H1 (cell line): Measurements from ENCODE around the gene OS9. TPM values are rescaled to one million over a fixed set of nuclear protein-coding genes. Genes with fewer than 3 reads are reported as not detected.

Experiments used
- CTCF ChIA-PET: fragments of 300-600 bp; sonication (Branson Sonifier 250); formaldehyde crosslinking; loops from one replicate; lab custom pipeline; 2021; ENCODE audit not compliant: partially characterized antibody; lab: Charles Lee
- POLR2A ChIA-PET: fragments of 300-600 bp; sonication (Branson Sonifier 250); formaldehyde crosslinking; loops from one replicate; lab custom pipeline; 2021; ENCODE audit warnings: inconsistent platforms; ENCODE audit not compliant: partially characterized antibody; lab: Charles Lee
- DNase-seq, 2 experiments: peaks; one replicate each; pipeline versions ENCODE4 v3.0.0 to v3.0.0-alpha.2; 2010 to 2022; ENCODE audit warnings: low spot score in 2 of 2, low read depth in 1 of 2, mixed read lengths in 1 of 2
- FAIRE-seq: peaks from 2 replicates; lab custom pipeline; 2011; peaks lifted over from hg19 to GRCh38; lab: Jason Lieb, UNC
- H2AFZ ChIP-seq: 2 replicates; pipeline ENCODE4 v1.8.1; 2012; ENCODE audit warnings: low read length, inconsistent platforms
- H2AK5ac ChIP-seq: 2 replicates; pipeline ENCODE4 v1.6.1; 2013; ENCODE audit warnings: low read depth, low read length
- H2BK120ac ChIP-seq: replicated peaks from 2 replicates; pipeline ENCODE3; 2013; ENCODE audit warnings: low read depth, low read length, inconsistent platforms
- H2BK12ac ChIP-seq: 2 replicates; pipeline ENCODE4 v1.6.1; 2013; ENCODE audit warnings: low read depth, low read length
- H2BK15ac ChIP-seq: 2 replicates; pipeline ENCODE4 v1.6.1; 2013; ENCODE audit warnings: low read length
- H2BK20ac ChIP-seq: 2 replicates; pipeline ENCODE4 v1.6.1; 2013; ENCODE audit warnings: low read length
- H2BK5ac ChIP-seq: 2 replicates; pipeline ENCODE4 v1.6.1; 2013; ENCODE audit warnings: low read depth, low read length
- H3K14ac ChIP-seq: 2 replicates; pipeline ENCODE4 v1.6.1; 2013; ENCODE audit warnings: inconsistent platforms; ENCODE audit not compliant: insufficient read length
- H3K18ac ChIP-seq: 2 replicates; pipeline ENCODE4 v1.6.1; 2013; ENCODE audit warnings: low read length; ENCODE audit errors: extremely low read depth
- H3K23ac ChIP-seq: 2 replicates; pipeline ENCODE4 v1.6.1; 2013; ENCODE audit warnings: inconsistent platforms; ENCODE audit not compliant: insufficient read length
- H3K23me2 ChIP-seq: 2 replicates; pipeline ENCODE4 v1.6.1; 2013; ENCODE audit warnings: low read depth, low read length
- H3K27ac ChIP-seq: 2 replicates; pipeline ENCODE4 v1.6.1; 2011; ENCODE audit warnings: low read depth, low read length, inconsistent platforms
- H3K27me3 ChIP-seq, 4 experiments: replicated peaks in 1 of 4; 1 replicate in 1 of 4; 2 replicates in 3 of 4; pipeline versions ENCODE4 v1.6.1 to v1.8.1; 2011 to 2013; ENCODE audit warnings: low read length in 3 of 4, mild to moderate bottlenecking in 3 of 4, inconsistent platforms in 2 of 4, mixed read lengths in 2 of 4, moderate library complexity in 1 of 4; ENCODE audit not compliant: control insufficient read depth in 3 of 4, insufficient read depth in 3 of 4; ENCODE audit errors: extremely low read depth in 1 of 4
- H3K36me3 ChIP-seq, 4 experiments: 2 replicates each; pipeline versions ENCODE4 v1.6.1 to v1.8.1; 2011 to 2013; ENCODE audit warnings: mild to moderate bottlenecking in 4 of 4, low read length in 3 of 4, moderate library complexity in 2 of 4, control low read depth in 1 of 4, inconsistent platforms in 1 of 4; ENCODE audit not compliant: insufficient read depth in 4 of 4, control insufficient read depth in 2 of 4
- H3K4ac ChIP-seq: replicated peaks from 2 replicates; pipeline ENCODE3; 2013; ENCODE audit warnings: low read length, low read depth, mixed read lengths, inconsistent platforms; ENCODE audit not compliant: insufficient read length
- H3K4me1 ChIP-seq, 4 experiments: replicated peaks in 1 of 4; 1 replicate in 1 of 4; 2 replicates in 3 of 4; pipeline versions ENCODE4 v1.6.1 to v1.8.1; 2011 to 2013; ENCODE audit warnings: low read length in 3 of 4, inconsistent platforms in 2 of 4, mixed read lengths in 1 of 4; ENCODE audit not compliant: insufficient read depth in 4 of 4, control insufficient read depth in 3 of 4
- H3K4me2 ChIP-seq, 2 experiments: 2 replicates each; pipeline versions ENCODE4 v1.6.1 to v1.8.1; 2011 to 2013; ENCODE audit warnings: low read depth in 2 of 2, low read length in 2 of 2, control low read depth in 1 of 2, inconsistent platforms in 1 of 2, mild to moderate bottlenecking in 1 of 2; ENCODE audit not compliant: insufficient read depth in 1 of 2
- H3K4me3 ChIP-seq, 4 experiments: fragments of 200-600, 300-600 bp in 1 of 4; sonication (generic), shearing (Covaris generic), sonication (Bioruptor Twin) in 1 of 4; 2 replicates each; pipeline versions ENCODE4 v1.5.1 to v1.8.1; 2011 to 2016; ENCODE audit warnings: low read length in 4 of 4, low read depth in 3 of 4, control low read depth in 2 of 4, inconsistent platforms in 2 of 4, mild to moderate bottlenecking in 2 of 4, mixed read lengths in 1 of 4, moderate library complexity in 1 of 4; ENCODE audit not compliant: insufficient read depth in 2 of 4; ENCODE audit errors: extremely low read depth in 1 of 4
- H3K56ac ChIP-seq: replicated peaks from 2 replicates; pipeline ENCODE3; 2013; ENCODE audit warnings: low read depth, mild to moderate bottlenecking, mixed read lengths, low read length, inconsistent platforms; ENCODE audit not compliant: insufficient read length
- H3K79me1 ChIP-seq: 2 replicates; pipeline ENCODE4 v1.6.1; 2013; ENCODE audit warnings: low read depth, low read length, control low read depth
- H3K79me2 ChIP-seq, 2 experiments: 2 replicates each; pipeline versions ENCODE4 v1.6.1 to v1.8.1; 2012 to 2013; ENCODE audit warnings: low read length in 2 of 2, mild to moderate bottlenecking in 2 of 2, inconsistent platforms in 1 of 2; ENCODE audit not compliant: insufficient read depth in 2 of 2, control insufficient read depth in 1 of 2
- H3K9ac ChIP-seq, 4 experiments: replicated peaks in 1 of 4; 1 replicate in 1 of 4; 2 replicates in 3 of 4; pipeline versions ENCODE4 v1.6.1 to v1.8.1; 2011 to 2013; ENCODE audit warnings: low read depth in 3 of 4, low read length in 3 of 4, control low read depth in 2 of 4, mild to moderate bottlenecking in 2 of 4, moderate library complexity in 2 of 4, inconsistent platforms in 1 of 4; ENCODE audit errors: extremely low read depth in 1 of 4
- H3K9me3 ChIP-seq, 2 experiments: 2 replicates each; pipeline versions ENCODE4 v1.6.1 to v1.8.1; 2012 to 2013; ENCODE audit warnings: mild to moderate bottlenecking in 2 of 2, moderate library complexity in 2 of 2, control low read depth in 1 of 2, inconsistent platforms in 1 of 2, low read depth in 1 of 2, low read length in 1 of 2, mixed read lengths in 1 of 2; ENCODE audit not compliant: insufficient read depth in 2 of 2
- H4K20me1 ChIP-seq, 2 experiments: replicated peaks in 1 of 2; 2 replicates each; pipeline versions ENCODE3 to v1.8.1; 2011 to 2013; ENCODE audit warnings: inconsistent platforms in 2 of 2, low read length in 2 of 2, mild to moderate bottlenecking in 1 of 2; ENCODE audit not compliant: insufficient read depth in 2 of 2, control insufficient read depth in 1 of 2
- H4K5ac ChIP-seq: 2 replicates; pipeline ENCODE4 v1.6.1; 2013; ENCODE audit warnings: low read length, low read depth, mixed read lengths, inconsistent platforms; ENCODE audit not compliant: insufficient read length
- H4K8ac ChIP-seq: 2 replicates; pipeline ENCODE4 v1.8.0; 2013; ENCODE audit warnings: mild to moderate bottlenecking, moderate library complexity, low read length, inconsistent platforms; ENCODE audit not compliant: insufficient read depth; ENCODE audit errors: extremely low read depth
- H4K91ac ChIP-seq: replicated peaks from 2 replicates; pipeline ENCODE3; 2013; ENCODE audit warnings: low read length, mixed read lengths, inconsistent platforms; ENCODE audit not compliant: insufficient read length
- KDM4A ChIP-seq: IDR thresholded peaks from one replicate; pipeline ENCODE4 v1.7.1; 2012; ENCODE audit warnings: low read depth, mild to moderate bottlenecking, moderate library complexity, low read length, inconsistent platforms; ENCODE audit not compliant: severe bottlenecking
- PHF8 ChIP-seq: fragments of 200-600 bp; sonication (generic); conservative IDR thresholded peaks from 2 replicates; pipeline ENCODE4 v1.7.1; 2012; ENCODE audit warnings: low read depth, mild to moderate bottlenecking, inconsistent platforms, low read length, moderate library complexity
- RXRA ChIP-seq: IDR thresholded peaks from 2 replicates; pipeline ENCODE4 v1.6.1; 2011; ENCODE audit warnings: low read depth, mild to moderate bottlenecking, low read length, moderate library complexity; ENCODE audit not compliant: insufficient read depth
- WGBS, 2 experiments: shearing (Covaris generic) in 1 of 2; methylation state at CpG; one replicate each; pipeline versions ENCODE4 v1.1.6 to v1.1.7; 2013 to 2015; ENCODE audit warnings: low lambda C conversion rate in 2 of 2, mixed read lengths in 2 of 2, inconsistent platforms in 1 of 2, low coverage in 1 of 2, missing lambda C conversion rate in 1 of 2; ENCODE audit not compliant: insufficient replicate concordance in 2 of 2, insufficient coverage in 1 of 2, insufficient read length in 1 of 2; ENCODE audit errors: extremely low coverage in 1 of 2, missing lambda C conversion rate in 1 of 2; 5-methylcytosine and 5-hydroxymethylcytosine counted together
- polyA plus RNA-seq, 7 experiments: library from polyadenylated mRNA; depleted of rRNA in 3 of 7; stranded (reverse) in 5 of 7; unstranded in 2 of 7; fragments of >200 nt in 5 of 7; fragments of 200-250 nt in 2 of 7; gene quantifications; 1 replicate in 5 of 7; 2 replicates in 1 of 7; 4 replicates in 1 of 7; pipeline versions ENCODE4 v1.2.1 to v1.2.3, GENCODE V29; 2011 to 2013; ENCODE audit warnings: missing spikeins in 2 of 7, mixed read lengths in 2 of 7
- total RNA-seq: library from RNA; stranded (reverse); fragmentation: NEBNext Ultra II Directional; extraction: Animal tissue kit (Norgen Biotek cat#: 25700); gene quantifications from 2 replicates; pipeline ENCODE4 v1.2.1, GENCODE V29; 2021

The OS9 gene
- total and polyA plus RNA-seq, 2 of the 8 experiments (the other 6 are each of a cell fraction or from before 2014, with no cell fraction given), result 71.0 to 108 TPM

DNA sequence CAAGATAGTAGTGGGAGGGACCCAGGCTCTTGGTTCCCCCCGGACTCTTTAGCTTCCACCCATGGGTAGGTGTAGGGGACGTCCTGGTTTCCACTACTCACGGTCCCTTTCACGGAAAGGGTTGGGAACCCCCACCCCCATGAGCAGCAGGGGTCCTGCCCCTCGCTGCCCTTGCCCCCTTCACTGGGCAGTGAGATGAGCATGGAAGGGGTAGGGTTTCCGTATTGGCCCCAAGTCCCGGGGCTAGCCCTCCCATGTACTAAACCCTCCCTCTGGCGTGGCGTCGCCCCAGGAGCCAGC is 31.9 kb downstream of the OS9 start:
- peaks cover 19 to 65% (median 48%) of the 10 kb centered on the region in 4 experiments for H3K27me3 ChIP-seq
- no peak overlapping the region; the same call in 1 of the 2 replicates for H2BK15ac ChIP-seq
- no peak overlapping the region for H2AK5ac ChIP-seq
- H3K14ac ChIP-seq, result no peak overlapping the region
- H3K4me3 ChIP-seq, result peak overlapping the region; percentile 51 to 82 (median 65); a peak in 7 of 8 replicates
- no peak overlapping the region; a peak in 1 of 7 replicates for H3K9ac ChIP-seq
- H4K8ac ChIP-seq, result no peak overlapping the region
- peaks cover 2 to 7% of the 10 kb centered on the region in 2 experiments for H4K20me1 ChIP-seq
- H3K36me3 ChIP-seq, result no peaks in the 10 kb centered on the region
- no peak overlapping the region for H4K5ac ChIP-seq
- POLR2A ChIA-PET, result interaction anchor here (0.5 to 7.4 kb wide), 7 partner anchors 11 to 117 kb away, joined by 3 to 59 read pairs (median 4); partner anchors contain the start of genes AGAP2 and TSPAN31
- FAIRE-seq (no peak), DNase-seq (no peak)
- H2BK5ac ChIP-seq, result no peak overlapping the region
- H3K27ac ChIP-seq, result no peak overlapping the region
- CTCF ChIA-PET, result interaction anchor here (0.6 to 11.7 kb wide), 29 partner anchors 9 to 653 kb away, joined by 3 to 149 read pairs (median 5); partner anchors contain the start of genes AGAP2, B4GALNT1 and OS9
- no peak overlapping the region for H3K56ac ChIP-seq
- peak overlapping the region; percentile 52 to 95 for H3K4me2 ChIP-seq
- no peak overlapping the region; the same call in 1 of the 2 replicates for H3K18ac ChIP-seq
- no peak overlapping the region for H3K23ac ChIP-seq
- peaks cover 12% of the 10 kb centered on the region; the same call in 1 of the 2 replicates for H3K23me2 ChIP-seq
- no peaks in the 10 kb centered on the region for H3K79me1 ChIP-seq
- H4K91ac ChIP-seq, result no peak overlapping the region
- H2BK120ac ChIP-seq, result no peak overlapping the region
- no peak overlapping the region for H2BK20ac ChIP-seq
- H3K4ac ChIP-seq, result no peak overlapping the region
- H2AFZ ChIP-seq, result peak overlapping the region; percentile 84; the same call in 1 of the 2 replicates
- H3K4me1 ChIP-seq, result peaks cover 0 to 20% (median 13%) of the 10 kb centered on the region in 4 experiments; a peak in 5 of 7 replicates
- H2BK12ac ChIP-seq, result 0 out of 2 replicates have a peak overlapping the region, but pooled peaks have one; percentile 7
- TF ChIP-seq RXRA (0 out of 2 replicates have a peak, but pooled peaks have one; percentile 14), PHF8 (no peak), KDM4A (peak; percentile 9)
- H3K79me2 ChIP-seq, result no peaks in the 10 kb centered on the region
- no peaks in the 10 kb centered on the region for H3K9me3 ChIP-seq
- 4% methylated on average over 8 of the region's 10 CpGs; no CpG with 5 or more reads in 1 of the 2 experiments for WGBS, 2 experiments
